Activated T-helper 17 cell treated with anti-CD3 and anti-CD28 coated beads, Interleukin-2, amount 50 U/mL, for 72 hours (primary cell): Measurements from ENCODE around the gene LSM14A. TPM values are rescaled to one million over a fixed set of nuclear protein-coding genes. Genes with fewer than 3 reads are reported as not detected.
"Not testable (repeated sequence)": the region's sequence is repeated elsewhere in the genome, so short reads cannot be mapped to it uniquely, and the experiment has no call there.

Experiments used
- ATAC-seq: fragments of 150-1000 bp; cut with Tn5 transposase; replicated peaks from 2 replicates; pipeline ENCODE4 v1.10.0; 2021; ENCODE audit warnings: mild to moderate bottlenecking, moderate library complexity
- H3K27ac Mint-ChIP-seq: one replicate; pipeline ENCODE4 v1.8.0; 2022; ENCODE audit warnings: mixed read lengths
- H3K27me3 Mint-ChIP-seq: one replicate; pipeline ENCODE4 v1.8.0; 2022; ENCODE audit warnings: mixed read lengths
- H3K36me3 Mint-ChIP-seq: one replicate; pipeline ENCODE4 v1.8.0; 2022; ENCODE audit warnings: low read depth, mild to moderate bottlenecking, mixed read lengths
- H3K4me1 Mint-ChIP-seq: one replicate; pipeline ENCODE4 v1.8.0; 2022; ENCODE audit warnings: mixed read lengths
- H3K4me3 Mint-ChIP-seq: one replicate; pipeline ENCODE4 v1.8.0; 2022; ENCODE audit warnings: mild to moderate bottlenecking, mixed read lengths
- H3K9me3 Mint-ChIP-seq: one replicate; pipeline ENCODE4 v1.8.0; 2022; ENCODE audit warnings: mixed read lengths
- total RNA-seq, 2 donors: library from RNA; stranded (reverse); gene quantifications; one replicate each; pipeline ENCODE4 v1.2.3, GENCODE V29; 2022

The LSM14A gene
- total RNA-seq = 100 to 1,000 TPM in 1 of 2 donors, 10 to 100 TPM in 1; 88.5 to 105 TPM

- H3K27me3 Mint-ChIP-seq = no peaks in the 10 kb centered on the region
- H3K36me3 Mint-ChIP-seq = peaks cover 48% of the 10 kb centered on the region
- peak within 1 kb of the TSS; percentile 98 for H3K27ac Mint-ChIP-seq
- H3K9me3 Mint-ChIP-seq = no peaks in the 10 kb centered on the region
- peak; percentile 80 for ATAC-seq
- peaks cover 16% of the 10 kb centered on the region for H3K4me1 Mint-ChIP-seq
- peak within 1 kb of the TSS; percentile 86 for H3K4me3 Mint-ChIP-seq
Measured at GRCh38 chr19:34171877-34172660, at the start of gene LSM14A. Gene LSM14A (plus strand): TSS chr19:34172504. CDS start chr19:34172643, 139 bp downstream.

- Mint-ChIP-seq H3K4me1 (no peaks in the 10 kb centered on the region), H3K36me3 (no peaks in the 10 kb centered on the region), H3K27ac (no peak overlapping the region), H3K4me3 (no peak overlapping the region), H3K27me3 (no peaks in the 10 kb centered on the region), H3K9me3 (no peaks in the 10 kb centered on the region)
- ATAC-seq = no peak
Measured at GRCh38 chr19:34124828-34125227, 47.5 kb upstream of the LSM14A start.

- Mint-ChIP-seq H3K27ac (no peak overlapping the region), H3K9me3 (no peaks in the 10 kb centered on the region), H3K4me1 (no peaks in the 10 kb centered on the region), H3K36me3 (no peaks in the 10 kb centered on the region), H3K27me3 (no peaks in the 10 kb centered on the region), H3K4me3 (no peak overlapping the region)
- no peak for ATAC-seq
Measured at GRCh38 chr19:34126966-34127365, 45.3 kb upstream of the LSM14A start.

GRCh38 chr19:34127684-34128189 is 44.6 kb upstream of the LSM14A start:
- no peak overlapping the region for H3K4me3 Mint-ChIP-seq
- H3K4me1 Mint-ChIP-seq = no peaks in the 10 kb centered on the region
- H3K9me3 Mint-ChIP-seq = no peaks in the 10 kb centered on the region
- no peaks in the 10 kb centered on the region for H3K36me3 Mint-ChIP-seq
- H3K27me3 Mint-ChIP-seq = no peaks in the 10 kb centered on the region
- no peak overlapping the region for H3K27ac Mint-ChIP-seq
- ATAC-seq = no peak

- H3K27ac Mint-ChIP-seq = no peak overlapping the region
- no peaks in the 10 kb centered on the region for H3K4me1 Mint-ChIP-seq
- H3K4me3 Mint-ChIP-seq = no peak overlapping the region
- H3K36me3 Mint-ChIP-seq = no peaks in the 10 kb centered on the region
- H3K27me3 Mint-ChIP-seq = no peaks in the 10 kb centered on the region
- ATAC-seq = no peak
- H3K9me3 Mint-ChIP-seq = no peaks in the 10 kb centered on the region
Measured at GRCh38 chr19:34128558-34129250, 43.6 kb upstream of the LSM14A start.

GRCh38 chr19:34131100-34131499 is 41.2 kb upstream of the LSM14A start:
- no peak for ATAC-seq
- Mint-ChIP-seq H3K9me3 (no peaks in the 10 kb centered on the region), H3K36me3 (peaks cover 5% of the 10 kb centered on the region), H3K27ac (no peak overlapping the region), H3K27me3 (no peaks in the 10 kb centered on the region), H3K4me1 (no peaks in the 10 kb centered on the region), H3K4me3 (no peak overlapping the region)

- not testable (repeated sequence) for ATAC-seq, H3K4me3 Mint-ChIP-seq, H3K4me1 Mint-ChIP-seq, H3K36me3 Mint-ChIP-seq, H3K27ac Mint-ChIP-seq, H3K9me3 Mint-ChIP-seq, H3K27me3 Mint-ChIP-seq
Measured at GRCh38 chr19:34132145-34132544, 40.2 kb upstream of the LSM14A start.

- H3K9me3 Mint-ChIP-seq, H3K36me3 Mint-ChIP-seq, H3K4me3 Mint-ChIP-seq, H3K27ac Mint-ChIP-seq, H3K27me3 Mint-ChIP-seq, ATAC-seq, H3K4me1 Mint-ChIP-seq: not testable (repeated sequence)
Measured at GRCh38 chr19:34132706-34133105, 39.6 kb upstream of the LSM14A start.

- peak; percentile 92 for ATAC-seq
- H3K4me1 Mint-ChIP-seq = no peaks in the 10 kb centered on the region
- H3K36me3 Mint-ChIP-seq = peaks cover 5% of the 10 kb centered on the region
- peak overlapping the region; percentile 88 for H3K4me3 Mint-ChIP-seq
- no peaks in the 10 kb centered on the region for H3K27me3 Mint-ChIP-seq
- H3K27ac Mint-ChIP-seq = peak overlapping the region; percentile 96
- H3K9me3 Mint-ChIP-seq = no peaks in the 10 kb centered on the region
Measured at GRCh38 chr19:34134190-34135053, 37.9 kb upstream of the LSM14A start.

GRCh38 chr19:34135054-34135800 is 37.1 kb upstream of the LSM14A start:
- H3K4me1 Mint-ChIP-seq = no peaks in the 10 kb centered on the region
- H3K27me3 Mint-ChIP-seq = no peaks in the 10 kb centered on the region
- no peaks in the 10 kb centered on the region for H3K9me3 Mint-ChIP-seq
- peak overlapping the region; percentile 96 for H3K27ac Mint-ChIP-seq
- peak overlapping the region; percentile 88 for H3K4me3 Mint-ChIP-seq
- no peak for ATAC-seq
- H3K36me3 Mint-ChIP-seq = peaks cover 5% of the 10 kb centered on the region

GRCh38 chr19:34135821-34136611 is 36.3 kb upstream of the LSM14A start:
- peaks cover 5% of the 10 kb centered on the region for H3K36me3 Mint-ChIP-seq
- H3K4me3 Mint-ChIP-seq = peak overlapping the region; percentile 88
- no peaks in the 10 kb centered on the region for H3K4me1 Mint-ChIP-seq
- no peaks in the 10 kb centered on the region for H3K9me3 Mint-ChIP-seq
- H3K27me3 Mint-ChIP-seq = no peaks in the 10 kb centered on the region
- no peak for ATAC-seq
- H3K27ac Mint-ChIP-seq = peak overlapping the region; percentile 96

- no peaks in the 10 kb centered on the region for H3K27me3 Mint-ChIP-seq
- no peaks in the 10 kb centered on the region for H3K36me3 Mint-ChIP-seq
- H3K9me3 Mint-ChIP-seq = no peaks in the 10 kb centered on the region
- H3K27ac Mint-ChIP-seq = no peak overlapping the region
- no peak for ATAC-seq
- H3K4me3 Mint-ChIP-seq = no peak overlapping the region
- peaks cover 5% of the 10 kb centered on the region for H3K4me1 Mint-ChIP-seq
Measured at GRCh38 chr19:34141025-34141424, 31.3 kb upstream of the LSM14A start.

GRCh38 chr19:34142440-34142839 is 29.9 kb upstream of the LSM14A start:
- H3K27ac Mint-ChIP-seq = no peak overlapping the region
- H3K27me3 Mint-ChIP-seq = no peaks in the 10 kb centered on the region
- peaks cover 5% of the 10 kb centered on the region for H3K4me1 Mint-ChIP-seq
- no peak for ATAC-seq
- H3K4me3 Mint-ChIP-seq = no peak overlapping the region
- H3K9me3 Mint-ChIP-seq = no peaks in the 10 kb centered on the region
- H3K36me3 Mint-ChIP-seq = no peaks in the 10 kb centered on the region
